Liver (tissue), 9 donors: Measurements from ENCODE around the gene PCDH9. TPM values are rescaled to one million over a fixed set of nuclear protein-coding genes. Genes with fewer than 3 reads are reported as not detected.

Experiments
- DNase-seq: peaks from one replicate; pipeline ENCODE4 v3.0.0-alpha.2; 2017; ENCODE audit warnings: low spot score
- H3K27ac ChIP-seq, 2 donors: one replicate each; pipeline ENCODE4 v1.7.0; 2013; ENCODE audit warnings: inconsistent platforms in 2 of 2, low read length in 2 of 2, control low read depth in 1 of 2, low read depth in 1 of 2, mild to moderate bottlenecking in 1 of 2
- H3K27me3 ChIP-seq, 4 donors: one replicate each; pipeline versions ENCODE4 v1.6.1 to v1.7.0; 2013; ENCODE audit warnings: low read length in 3 of 4, inconsistent platforms in 1 of 4, mild to moderate bottlenecking in 1 of 4, moderate library complexity in 1 of 4; ENCODE audit not compliant: control insufficient read depth in 4 of 4, insufficient read depth in 4 of 4
- H3K36me3 ChIP-seq, 4 donors: one replicate each; pipeline versions ENCODE4 v1.6.1 to v1.7.0; 2013; ENCODE audit warnings: low read length in 3 of 4, mild to moderate bottlenecking in 3 of 4, low read depth in 1 of 4, moderate library complexity in 1 of 4; ENCODE audit not compliant: control insufficient read depth in 4 of 4, insufficient read depth in 3 of 4
- H3K4me1 ChIP-seq, 4 donors: one replicate each; pipeline versions ENCODE4 v1.6.1 to v1.7.0; 2013; ENCODE audit warnings: low read length in 3 of 4, mild to moderate bottlenecking in 3 of 4, moderate library complexity in 1 of 4; ENCODE audit not compliant: control insufficient read depth in 4 of 4, insufficient read depth in 4 of 4
- H3K4me3 ChIP-seq, 3 donors: one replicate each; pipeline versions ENCODE4 v1.6.1 to v1.7.0; 2013; ENCODE audit warnings: low read length in 3 of 3, control low read depth in 1 of 3, low read depth in 1 of 3, mild to moderate bottlenecking in 1 of 3
- H3K9ac ChIP-seq, 2 donors: one replicate each; pipeline ENCODE4 v1.7.0; 2013; ENCODE audit warnings: low read length in 2 of 2, mild to moderate bottlenecking in 2 of 2, moderate library complexity in 2 of 2, control low read depth in 1 of 2, low read depth in 1 of 2
- H3K9me3 ChIP-seq, 4 donors: one replicate each; pipeline versions ENCODE4 v1.6.1 to v1.7.0; 2013; ENCODE audit warnings: low read length in 3 of 4; ENCODE audit not compliant: control insufficient read depth in 4 of 4
- ATF3 ChIP-seq: IDR thresholded peaks from 2 replicates; pipeline ENCODE4 v1.6.1; 2016; ENCODE audit warnings: antibody characterized with exemption
- CTCF ChIP-seq: fragments of 150-350 bp; IDR thresholded peaks from 2 replicates; pipeline ENCODE4 v1.5.1; 2017; ENCODE audit warnings: improper control_type of control experiment, low read depth, low read length; ENCODE audit not compliant: missing input control
- EGR1 ChIP-seq, 2 donors: IDR thresholded peaks; 2 replicates each; pipeline ENCODE4 v1.6.1; 2016 to 2018; ENCODE audit warnings: antibody characterized with exemption in 2 of 2, low read depth in 2 of 2
- FOXA1 ChIP-seq: IDR thresholded peaks from 2 replicates; pipeline ENCODE4 v1.6.1; 2016; ENCODE audit warnings: antibody characterized with exemption
- FOXA2 ChIP-seq: IDR thresholded peaks from 2 replicates; pipeline ENCODE4 v1.6.1; 2016; ENCODE audit warnings: antibody characterized with exemption
- GABPA ChIP-seq, 2 donors: IDR thresholded peaks in 1 of 2; conservative IDR thresholded peaks in 1 of 2; 2 replicates each; pipeline ENCODE4 v1.6.1; 2016; ENCODE audit warnings: antibody characterized with exemption in 2 of 2, mild to moderate bottlenecking in 1 of 2, moderate library complexity in 1 of 2
- HNF4A ChIP-seq, 2 donors: conservative IDR thresholded peaks; 2 replicates each; pipeline ENCODE4 v1.6.1; 2016; ENCODE audit warnings: antibody characterized with exemption in 2 of 2, mild to moderate bottlenecking in 2 of 2
- HNF4G ChIP-seq: IDR thresholded peaks from 2 replicates; pipeline ENCODE4 v1.6.1; 2016; ENCODE audit warnings: antibody characterized with exemption
- JUND ChIP-seq, 2 donors: IDR thresholded peaks; 2 replicates each; pipeline ENCODE4 v1.6.1; 2016; ENCODE audit warnings: antibody characterized with exemption in 2 of 2
- MAX ChIP-seq: IDR thresholded peaks from 2 replicates; pipeline ENCODE4 v1.6.1; 2016; ENCODE audit warnings: antibody characterized with exemption
- NR2F2 ChIP-seq: IDR thresholded peaks from 2 replicates; pipeline ENCODE4 v1.6.1; 2016; ENCODE audit warnings: antibody characterized with exemption
- RAD21 ChIP-seq, 2 donors: IDR thresholded peaks; 2 replicates each; pipeline ENCODE4 v1.6.1; 2016; ENCODE audit warnings: antibody characterized with exemption in 2 of 2, mild to moderate bottlenecking in 2 of 2
- REST ChIP-seq: IDR thresholded peaks from 2 replicates; pipeline ENCODE4 v1.6.1; 2016; ENCODE audit warnings: antibody characterized with exemption, mild to moderate bottlenecking
- RXRA ChIP-seq, 2 donors: IDR thresholded peaks; 2 replicates each; pipeline ENCODE4 v1.6.1; 2017 to 2018; ENCODE audit warnings: antibody characterized with exemption in 2 of 2, mild to moderate bottlenecking in 1 of 2
- SP1 ChIP-seq: IDR thresholded peaks from 2 replicates; pipeline ENCODE4 v1.6.1; 2018; ENCODE audit warnings: antibody characterized with exemption, mild to moderate bottlenecking
- TAF1 ChIP-seq: conservative IDR thresholded peaks from 2 replicates; pipeline ENCODE4 v1.6.1; 2016; ENCODE audit warnings: antibody characterized with exemption, mild to moderate bottlenecking
- YY1 ChIP-seq: IDR thresholded peaks from 2 replicates; pipeline ENCODE4 v1.6.1; 2016; ENCODE audit warnings: antibody characterized with exemption, mild to moderate bottlenecking
- ZBTB33 ChIP-seq: IDR thresholded peaks from 2 replicates; pipeline ENCODE4 v1.6.1; 2016; ENCODE audit warnings: antibody characterized with exemption
- WGBS: extraction: QIAGEN DNeasy Blood & Tissue Kit; methylation state at CpG from one replicate; pipeline ENCODE4 v1.1.7; 2013; 5-methylcytosine and 5-hydroxymethylcytosine counted together
- polyA plus RNA-seq, 2 donors: library from polyadenylated mRNA; stranded (reverse) in 1 of 2; unstranded in 1 of 2; fragments of 200-250 nt in 1 of 2; fragments of >200 nt in 1 of 2; fragmentation: Nextera tagmentation in 1 of 2; extraction: Ambion mirVana in 1 of 2; gene quantifications; one replicate each; pipeline versions ENCODE4 v1.2.1 to v1.2.3, GENCODE V29; 2013 to 2015
- total RNA-seq, 2 donors: library from RNA; depleted of rRNA; stranded (reverse); fragments of >200 nt; gene quantifications; one replicate each; pipeline ENCODE4 v1.2.3, GENCODE V29; 2014
- donor health status: healthy.
- donor health status: healthy.
- donor health status: healthy.
- donor health status: healthy.
- donor health status: healthy.

The PCDH9 gene
- total and polyA plus RNA-seq, 4 donors = 0.90 to 4.0 (median 2.2) TPM

GRCh38 chr13:66681403-66681802 is 548.7 kb downstream of the PCDH9 start (continued):
- no peak for TF ChIP-seq ZBTB33
- TF ChIP-seq NR2F2 = no peak
- TF ChIP-seq ATF3 = no peak
- TF ChIP-seq GABPA (IDR thresholded peaks at IDR 0.05 in 1 of 2, conservative IDR thresholded peaks at IDR 0.05 in 1 of 2) = no peak
- TF ChIP-seq FOXA2 = no peak

GRCh38 chr13:66680031-66680430 is 550.1 kb downstream of the PCDH9 start:
- DNase-seq = no peak
- Histone ChIP-seq H3K36me3 (no peaks in the 10 kb centered on the region), H3K27me3 (peaks cover 0 to 3% (median 0%) of the 10 kb centered on the region in 4 donors), H3K9ac (no peak overlapping the region), H3K4me3 (no peak overlapping the region), H3K27ac (no peak overlapping the region), H3K9me3 (peaks cover 0 to 3% (median 0%) of the 10 kb centered on the region in 4 donors), H3K4me1 (no peaks in the 10 kb centered on the region)
- WGBS = 86% methylated on average over 1 of the region's 1 CpG
- TF ChIP-seq FOXA2 = no peak
- no peak for TF ChIP-seq TAF1
- no peak for TF ChIP-seq HNF4A (conservative IDR thresholded peaks at IDR 0.05)
- TF ChIP-seq FOXA1 = no peak
- no peak for TF ChIP-seq RXRA (IDR thresholded peaks at IDR 0.05)
- TF ChIP-seq MAX = no peak
- TF ChIP-seq CTCF = no peak
- no peak for TF ChIP-seq YY1
- TF ChIP-seq SP1 = no peak
- no peak for TF ChIP-seq EGR1 (IDR thresholded peaks at IDR 0.05; ENCODE audit: low read depth in 2 of 2)
- no peak for TF ChIP-seq NR2F2
- no peak for TF ChIP-seq ZBTB33
- no peak for TF ChIP-seq JUND (IDR thresholded peaks at IDR 0.05)
- no peak for TF ChIP-seq GABPA (IDR thresholded peaks at IDR 0.05 in 1 of 2, conservative IDR thresholded peaks at IDR 0.05 in 1 of 2)
- no peak for TF ChIP-seq RAD21 (IDR thresholded peaks at IDR 0.05)
- TF ChIP-seq REST = no peak
- TF ChIP-seq HNF4G = no peak
- TF ChIP-seq ATF3 = no peak
